ENCODE results near the gene CEBPG. TPM values are rescaled to one million over a fixed set of nuclear protein-coding genes. Genes with fewer than 3 reads are reported as not detected.

Gene CEBPG
- total RNA-seq, 1 experiment from 2014 or later = 91.3 TPM

GRCh38 chr19:33384983-33385382 is 11.5 kb downstream of the CEBPG start:
- no peaks in the 10 kb centered on the region for H3K9me3 Mint-ChIP-seq (ENCODE audit: unreplicated experiment)
- intact Hi-C loops (cut with micrococcal nuclease) = no loop called here
- no peak overlapping the region for H3K27ac Mint-ChIP-seq (ENCODE audit: low read depth, unreplicated experiment)
- POLR2A ChIA-PET = interaction anchor here (0.8 to 1.1 kb wide), 2 partner anchors 9 to 82 kb away, joined by 4 read pairs; partner anchors contain the start of gene CEBPA
- H3K4me3 Mint-ChIP-seq (ENCODE audit: unreplicated experiment) = no peak overlapping the region
- CTCF ChIA-PET = interaction anchor here (0.6 to 2.2 kb wide), 9 partner anchors 8 to 393 kb away, joined by 3 to 8 read pairs (median 3); no protein-coding TSS in a partner anchor
- BruUV-seq (replicated peaks) = no TSS peak
- no peaks in the 10 kb centered on the region for H3K27me3 Mint-ChIP-seq (ENCODE audit: insufficient read depth, unreplicated experiment)
- no peak for DNase-seq (ENCODE audit: unreplicated experiment)
- H3K4me1 Mint-ChIP-seq (ENCODE audit: insufficient read depth, unreplicated experiment) = peaks cover 10% of the 10 kb centered on the region
- TF ChIP-seq, protein P1, sequence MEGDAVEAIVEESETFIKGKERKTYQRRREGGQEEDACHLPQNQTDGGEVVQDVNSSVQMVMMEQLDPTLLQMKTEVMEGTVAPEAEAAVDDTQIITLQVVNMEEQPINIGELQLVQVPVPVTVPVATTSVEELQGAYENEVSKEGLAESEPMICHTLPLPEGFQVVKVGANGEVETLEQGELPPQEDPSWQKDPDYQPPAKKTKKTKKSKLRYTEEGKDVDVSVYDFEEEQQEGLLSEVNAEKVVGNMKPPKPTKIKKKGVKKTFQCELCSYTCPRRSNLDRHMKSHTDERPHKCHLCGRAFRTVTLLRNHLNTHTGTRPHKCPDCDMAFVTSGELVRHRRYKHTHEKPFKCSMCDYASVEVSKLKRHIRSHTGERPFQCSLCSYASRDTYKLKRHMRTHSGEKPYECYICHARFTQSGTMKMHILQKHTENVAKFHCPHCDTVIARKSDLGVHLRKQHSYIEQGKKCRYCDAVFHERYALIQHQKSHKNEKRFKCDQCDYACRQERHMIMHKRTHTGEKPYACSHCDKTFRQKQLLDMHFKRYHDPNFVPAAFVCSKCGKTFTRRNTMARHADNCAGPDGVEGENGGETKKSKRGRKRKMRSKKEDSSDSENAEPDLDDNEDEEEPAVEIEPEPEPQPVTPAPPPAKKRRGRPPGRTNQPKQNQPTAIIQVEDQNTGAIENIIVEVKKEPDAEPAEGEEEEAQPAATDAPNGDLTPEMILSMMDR (IDR thresholded peaks at IDR 0.05; ENCODE audit: unreplicated experiment) = no peak
- H3K36me3 Mint-ChIP-seq (ENCODE audit: insufficient read depth, unreplicated experiment) = peaks cover 53% of the 10 kb centered on the region

- BruUV-seq (replicated peaks) = no TSS peak
- Mint-ChIP-seq H3K27ac (ENCODE audit: low read depth, unreplicated experiment) (no peak overlapping the region), H3K9me3 (ENCODE audit: unreplicated experiment) (no peaks in the 10 kb centered on the region), H3K36me3 (ENCODE audit: insufficient read depth, unreplicated experiment) (peaks cover 45% of the 10 kb centered on the region), H3K4me1 (ENCODE audit: insufficient read depth, unreplicated experiment) (peaks cover 7% of the 10 kb centered on the region), H3K4me3 (ENCODE audit: unreplicated experiment) (no peak overlapping the region), H3K27me3 (ENCODE audit: insufficient read depth, unreplicated experiment) (no peaks in the 10 kb centered on the region)
- DNase-seq (ENCODE audit: unreplicated experiment) = no peak
- intact Hi-C loops (cut with micrococcal nuclease) = no loop called here
- ChIA-PET CTCF (interaction anchor here (0.6 to 1.3 kb wide), 5 partner anchors 9 to 122 kb away, joined by 3 to 5 read pairs (median 3); no protein-coding TSS in a partner anchor), POLR2A (interaction anchor here (1.1 kb wide), 1 partner anchor 8 kb away, joined by 4 read pairs; no protein-coding TSS in a partner anchor)
- TF ChIP-seq, protein P1 (IDR thresholded peaks at IDR 0.05; ENCODE audit: unreplicated experiment) = no peak
Measured at GRCh38 chr19:33385956-33386355, 12.4 kb downstream of the CEBPG start.

DNA sequence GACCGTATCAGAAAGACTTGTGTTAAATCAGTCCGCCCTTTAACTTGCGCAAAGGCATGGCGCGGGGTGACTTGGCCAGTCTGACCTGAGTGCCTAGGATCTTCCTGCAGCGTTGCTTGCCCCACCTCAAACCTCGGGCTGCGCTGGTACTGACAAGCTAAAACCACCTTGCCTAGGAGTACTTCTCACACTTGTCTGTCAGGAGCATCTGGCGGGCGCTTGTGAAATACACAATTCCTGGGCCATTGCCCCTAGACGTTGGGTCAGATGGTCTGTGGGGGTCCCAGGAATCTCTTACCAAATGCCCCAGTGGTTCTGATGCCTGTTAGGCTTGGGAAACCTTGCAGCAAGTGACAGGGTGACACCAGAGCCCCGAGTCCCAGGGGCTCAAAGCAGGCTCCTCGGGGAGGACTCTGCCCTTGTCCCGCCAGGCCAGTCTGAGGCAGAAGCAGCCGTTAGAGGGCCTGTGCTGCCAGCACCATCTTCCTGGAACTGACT is 12.9 kb downstream of the CEBPG start:
- ChIA-PET CTCF (interaction anchor here (0.6 to 1.3 kb wide), 3 partner anchors 10 to 123 kb away, joined by 3 to 5 read pairs (median 3); no protein-coding TSS in a partner anchor), POLR2A (interaction anchor here (1.1 kb wide), 1 partner anchor 8 kb away, joined by 4 read pairs; no protein-coding TSS in a partner anchor)
- no peak overlapping the region for H3K27ac Mint-ChIP-seq (ENCODE audit: low read depth, unreplicated experiment)
- H3K27me3 Mint-ChIP-seq (ENCODE audit: insufficient read depth, unreplicated experiment) = no peaks in the 10 kb centered on the region
- H3K9me3 Mint-ChIP-seq (ENCODE audit: unreplicated experiment) = no peaks in the 10 kb centered on the region
- no peak for DNase-seq (ENCODE audit: unreplicated experiment)
- peaks cover 4% of the 10 kb centered on the region for H3K4me1 Mint-ChIP-seq (ENCODE audit: insufficient read depth, unreplicated experiment)
- H3K4me3 Mint-ChIP-seq (ENCODE audit: unreplicated experiment) = no peak overlapping the region
- intact Hi-C loops (cut with micrococcal nuclease) = no loop called here
- BruUV-seq (replicated peaks) = no TSS peak
- TF ChIP-seq, protein P1 (IDR thresholded peaks at IDR 0.05; ENCODE audit: unreplicated experiment) = no peak
- H3K36me3 Mint-ChIP-seq (ENCODE audit: insufficient read depth, unreplicated experiment) = peaks cover 41% of the 10 kb centered on the region

- ChIA-PET CTCF (interaction anchor here (0.6 to 2.3 kb wide), 7 partner anchors 12 to 152 kb away, joined by 3 to 7 read pairs (median 3); no protein-coding TSS in a partner anchor), POLR2A (interaction anchor here (1.6 kb wide), 1 partner anchor 13 kb away, joined by 4 read pairs; no protein-coding TSS in a partner anchor)
- Mint-ChIP-seq H3K27ac (ENCODE audit: low read depth, unreplicated experiment) (no peak overlapping the region), H3K4me3 (ENCODE audit: unreplicated experiment) (no peak overlapping the region), H3K36me3 (ENCODE audit: insufficient read depth, unreplicated experiment) (peaks cover 31% of the 10 kb centered on the region), H3K4me1 (ENCODE audit: insufficient read depth, unreplicated experiment) (no peaks in the 10 kb centered on the region), H3K9me3 (ENCODE audit: unreplicated experiment) (no peaks in the 10 kb centered on the region), H3K27me3 (ENCODE audit: insufficient read depth, unreplicated experiment) (no peaks in the 10 kb centered on the region)
- no peak for DNase-seq (ENCODE audit: unreplicated experiment)
- TF ChIP-seq, protein P1 (IDR thresholded peaks at IDR 0.05; ENCODE audit: unreplicated experiment) = no peak
- intact Hi-C loops (cut with micrococcal nuclease) = no loop called here
- BruUV-seq (replicated peaks) = no TSS peak
Measured at GRCh38 chr19:33387351-33388230, 14.1 kb downstream of the CEBPG start.

All from MCF 10A (cell line).